ENCODE measurements around the gene MYO6. TPM values are rescaled to one million over a fixed set of nuclear protein-coding genes. Genes with fewer than 3 reads are reported as not detected.

The MYO6 gene
- total and polyA plus RNA-seq, 2 of the 4 experiments (the other 2 are of a cell fraction): 6.1 to 6.8 TPM

GRCh38 chr6:75937846-75938245 lies 188.8 kb downstream of the MYO6 start:
- Histone ChIP-seq H3K4me1 (ENCODE audit: control insufficient read depth, insufficient read depth, low read length) (no peaks in the 10 kb centered on the region; the same call in 1 of the 2 replicates), H2AK9ac (replicated peaks; ENCODE audit: low read depth, low read length, poor library complexity) (no peak overlapping the region), H2AK5ac (ENCODE audit: low read depth, low read length) (no peak overlapping the region), H3K18ac (ENCODE audit: low read depth, low read length) (no peak overlapping the region), H3K14ac (replicated peaks; ENCODE audit: low read depth, low read length) (no peak overlapping the region), H3K4ac (ENCODE audit: low read depth, low read length) (no peak overlapping the region), H2BK20ac (ENCODE audit: low read depth, low read length) (no peak overlapping the region), H4K91ac (ENCODE audit: insufficient read depth, low read depth, low read length) (no peak overlapping the region), H4K20me1 (ENCODE audit: insufficient read depth, low read length) (no peaks in the 10 kb centered on the region), H4K5ac (ENCODE audit: low read depth, low read length) (no peak overlapping the region), H2BK5ac (ENCODE audit: low read depth, low read length, poor library complexity, severe bottlenecking) (no peak overlapping the region), H4K8ac (ENCODE audit: low read depth in 2 of 2, low read length in 2 of 2) (no peak overlapping the region), H2BK15ac (ENCODE audit: low read depth, low read length) (no peak overlapping the region), H3K23ac (ENCODE audit: low read depth, low read length) (no peak overlapping the region), H3K36me3 (ENCODE audit: control insufficient read depth, insufficient read depth, low read length) (no peaks in the 10 kb centered on the region), H3K4me2 (ENCODE audit: low read depth, low read length) (no peak overlapping the region), H3K79me1 (ENCODE audit: low read depth in 1 of 2, low read length in 2 of 2) (no peaks in the 10 kb centered on the region), H3K9ac (ENCODE audit: low read depth, low read length) (no peak overlapping the region), H3K27ac (ENCODE audit: insufficient read depth, low read length) (no peak overlapping the region), H3K4me3 (ENCODE audit: insufficient read depth, low read depth, low read length) (no peak overlapping the region), H3K9me1 (ENCODE audit: insufficient read depth, low read length) (no peaks in the 10 kb centered on the region), H3K27me3 (ENCODE audit: control insufficient read depth, insufficient read depth, low read length) (peaks cover 11% of the 10 kb centered on the region; the same call in 1 of the 2 replicates), H2BK120ac (ENCODE audit: low read depth, low read length) (no peak overlapping the region), H2AFZ (replicated peaks; ENCODE audit: low read length, poor library complexity) (no peak overlapping the region), H3K56ac (ENCODE audit: extremely low read depth, insufficient read depth, low read length) (no peak overlapping the region), H3K9me3 (ENCODE audit: control insufficient read depth, insufficient read depth, low read length) (no peaks in the 10 kb centered on the region)
- ChIA-PET CTCF (no interaction called here), POLR2A (ENCODE audit: unreplicated experiment) (no interaction called here)
- no peak for TF ChIP-seq CEBPB (IDR thresholded peaks at IDR 0.05; ENCODE audit: low read depth, low read length)
- TF ChIP-seq, protein P1, sequence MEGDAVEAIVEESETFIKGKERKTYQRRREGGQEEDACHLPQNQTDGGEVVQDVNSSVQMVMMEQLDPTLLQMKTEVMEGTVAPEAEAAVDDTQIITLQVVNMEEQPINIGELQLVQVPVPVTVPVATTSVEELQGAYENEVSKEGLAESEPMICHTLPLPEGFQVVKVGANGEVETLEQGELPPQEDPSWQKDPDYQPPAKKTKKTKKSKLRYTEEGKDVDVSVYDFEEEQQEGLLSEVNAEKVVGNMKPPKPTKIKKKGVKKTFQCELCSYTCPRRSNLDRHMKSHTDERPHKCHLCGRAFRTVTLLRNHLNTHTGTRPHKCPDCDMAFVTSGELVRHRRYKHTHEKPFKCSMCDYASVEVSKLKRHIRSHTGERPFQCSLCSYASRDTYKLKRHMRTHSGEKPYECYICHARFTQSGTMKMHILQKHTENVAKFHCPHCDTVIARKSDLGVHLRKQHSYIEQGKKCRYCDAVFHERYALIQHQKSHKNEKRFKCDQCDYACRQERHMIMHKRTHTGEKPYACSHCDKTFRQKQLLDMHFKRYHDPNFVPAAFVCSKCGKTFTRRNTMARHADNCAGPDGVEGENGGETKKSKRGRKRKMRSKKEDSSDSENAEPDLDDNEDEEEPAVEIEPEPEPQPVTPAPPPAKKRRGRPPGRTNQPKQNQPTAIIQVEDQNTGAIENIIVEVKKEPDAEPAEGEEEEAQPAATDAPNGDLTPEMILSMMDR (conservative IDR thresholded peaks at IDR 0.05; ENCODE audit: low read depth, low read length): no peak
- no CpG with 5 or more reads among the region's 2 CpGs for WGBS, 2 experiments (ENCODE audit: extremely low coverage in 2 of 2, insufficient read length in 1 of 2)
- DNase-seq (no peak), ATAC-seq (ENCODE audit: low read depth) (no peak)
- intact Hi-C loops (cut with micrococcal nuclease) (no loop called here), dilution Hi-C loops (cut with HindIII; ENCODE audit: low sequenced_read_pairs, unreplicated experiment) (no loop called here), in situ Hi-C loops (cut with MboI; ENCODE audit: low sequenced_read_pairs) (loop anchor here (10.0 kb wide), 1 partner anchor 1527 kb away; the partner anchor contains the start of gene HTR1B)
- BruUV-seq (replicated peaks): no TSS peak

Data from IMR-90 (cell line).